ENCODE data around the gene KCNN4.
"Not testable (repeated sequence)": the region's sequence is repeated elsewhere in the genome, so short reads cannot be mapped to it uniquely, and the experiment has no call there.

Gene KCNN4

GRCh38 chr19:43798546-43799409 lies 18.0 kb upstream of the KCNN4 start:
- peak; percentile 67 for DNase-seq (ENCODE audit: low read depth)

GRCh38 chr19:43798026-43798545 lies 17.3 kb upstream of the KCNN4 start:
- DNase-seq (ENCODE audit: low read depth) = no peak

GRCh38 chr19:43797556-43797955 lies 16.8 kb upstream of the KCNN4 start:
- DNase-seq (ENCODE audit: low read depth) = no peak

GRCh38 chr19:43797118-43797517 lies 16.3 kb upstream of the KCNN4 start:
- DNase-seq (ENCODE audit: low read depth) = no peak

- no peak for DNase-seq (ENCODE audit: low read depth)
Measured at GRCh38 chr19:43790587-43790986, 9.8 kb upstream of the KCNN4 start.

- DNase-seq (ENCODE audit: low read depth) = no peak
Measured at GRCh38 chr19:43789029-43789428, 8.3 kb upstream of the KCNN4 start.

GRCh38 chr19:43786665-43787064 lies 5.9 kb upstream of the KCNN4 start:
- no peak for DNase-seq (ENCODE audit: low read depth)

GRCh38 chr19:43784981-43785808 lies 4.4 kb upstream of the KCNN4 start:
- DNase-seq (ENCODE audit: low read depth) = no peak

- peak; percentile 65 for DNase-seq (ENCODE audit: low read depth)
Measured at GRCh38 chr19:43784241-43784980, 3.6 kb upstream of the KCNN4 start.

- no peak for DNase-seq (ENCODE audit: low read depth)
Measured at GRCh38 chr19:43783636-43784035, 2.9 kb upstream of the KCNN4 start.

GRCh38 chr19:43782689-43783231 lies 2.0 kb upstream of the KCNN4 start:
- no peak for DNase-seq (ENCODE audit: low read depth)

GRCh38 chr19:43782311-43782660 lies 1.5 kb upstream of the KCNN4 start:
- DNase-seq (ENCODE audit: low read depth) = no peak

GRCh38 chr19:43781630-43782310 lies 997 bp upstream of the KCNN4 start:
- DNase-seq (ENCODE audit: low read depth) = no peak

- no peak for DNase-seq (ENCODE audit: low read depth)
Measured at GRCh38 chr19:43779820-43780219, 953 bp downstream of the KCNN4 start.

GRCh38 chr19:43779147-43779819 lies 1.5 kb downstream of the KCNN4 start:
- no peak for DNase-seq (ENCODE audit: low read depth)

- no peak for DNase-seq (ENCODE audit: low read depth)
Measured at GRCh38 chr19:43778651-43779050, 2.1 kb downstream of the KCNN4 start.

GRCh38 chr19:43777163-43777695 lies 3.5 kb downstream of the KCNN4 start:
- no peak for DNase-seq (ENCODE audit: low read depth)

- peak; percentile 73 for DNase-seq (ENCODE audit: low read depth)
Measured at GRCh38 chr19:43776286-43776685, 4.5 kb downstream of the KCNN4 start.

- DNase-seq (ENCODE audit: low read depth) = no peak
Measured at GRCh38 chr19:43775299-43775890, 5.4 kb downstream of the KCNN4 start.

GRCh38 chr19:43774940-43775258 lies 5.9 kb downstream of the KCNN4 start:
- not testable (repeated sequence) for DNase-seq (ENCODE audit: low read depth)

All from activated T-cell treated with anti-CD3 and anti-CD28 coated beads for 48 hours (primary cell).